GM13977 (cell line): ENCODE results near the gene ACOT9.

Experiments used
- DNase-seq: peaks from one replicate; pipeline ENCODE4 v3.0.0; 2012; ENCODE audit warnings: low spot score
- CTCF ChIP-seq: IDR thresholded peaks from 2 replicates; pipeline ENCODE4 v1.5.1; 2012; ENCODE audit warnings: mild to moderate bottlenecking, control low read depth; ENCODE audit not compliant: insufficient read depth; ENCODE audit errors: extremely low read depth, missing control alignments
- in situ Hi-C: fragments of 300-500 bp; cut with MboI; formaldehyde crosslinking; loops from one replicate; pipeline ENCODE4 v1.12.0; 2022; ENCODE audit warnings: low sequenced_read_pairs, low pct_unique_long_range_greater_than_20kb, mixed read lengths, inconsistent platforms; ENCODE audit not compliant: unreplicated experiment

Gene ACOT9

GRCh38 chrX:23786268-23786815, 43.3 kb upstream of the ACOT9 start:
- in situ Hi-C loops, result no loop called here
- no peak for TF ChIP-seq CTCF
- no peak for DNase-seq

GRCh38 chrX:23785580-23785979, 42.5 kb upstream of the ACOT9 start:
- TF ChIP-seq CTCF, result no peak
- DNase-seq, result no peak
- in situ Hi-C loops, result no loop called here

- no peak for TF ChIP-seq CTCF
- in situ Hi-C loops, result no loop called here
- DNase-seq, result no peak
These were observed 41.6 kb upstream of the ACOT9 start for GRCh38 chrX:23784470-23785331.

- DNase-seq, result no peak
- no peak for TF ChIP-seq CTCF
- in situ Hi-C loops, result no loop called here
These were observed 40.8 kb upstream of the ACOT9 start for GRCh38 chrX:23783589-23784469.

GRCh38 chrX:23782863-23783588, 40.0 kb upstream of the ACOT9 start, which contains the start of gene SAT1:
TSS of gene SAT1 (plus strand) at chrX:23783173. CDS start at chrX:23783352, 179 bp downstream.
- in situ Hi-C loops, result no loop called here
- TF ChIP-seq CTCF, result peak; percentile 60
- peak; percentile 86 for DNase-seq

- in situ Hi-C loops, result no loop called here
- DNase-seq, result no peak
- no peak for TF ChIP-seq CTCF
These were observed 39.4 kb upstream of the ACOT9 start for GRCh38 chrX:23782455-23782854.
